Tibial artery (tissue), 4 donors: ENCODE data around the gene FAM135A.

Experiments used
- DNase-seq, 2 donors: peaks; one replicate each; pipeline ENCODE4 v3.0.0-alpha.2; 2019
- H3K27ac ChIP-seq, 2 donors: fragments of 200-600 bp; sonication (generic) in 1 of 2; 1 replicate in 1 of 2; 2 replicates in 1 of 2; pipeline ENCODE4 v1.5.1; 2018 to 2019; ENCODE audit warnings: mild to moderate bottlenecking in 1 of 2
- H3K27me3 ChIP-seq, 2 donors: fragments of 200-600 bp; sonication (generic) in 1 of 2; one replicate each; pipeline versions ENCODE4 v1.5.1 to v1.6.0; 2016 to 2019
- H3K36me3 ChIP-seq, 3 donors: fragments of 200-600 bp; sonication (generic) in 2 of 3; one replicate each; pipeline ENCODE4 v1.5.1; 2016 to 2019; ENCODE audit warnings: mild to moderate bottlenecking in 2 of 3
- H3K4me1 ChIP-seq, 4 donors: fragments of 200-600 bp; sonication (generic) in 2 of 4; 1 replicate in 3 of 4; 2 replicates in 1 of 4; pipeline ENCODE4 v1.5.1; 2016 to 2019
- H3K4me3 ChIP-seq, 2 donors: fragments of 200-600 bp; sonication (generic) in 1 of 2; 1 replicate in 1 of 2; 2 replicates in 1 of 2; pipeline ENCODE4 v1.5.1; 2018 to 2019; ENCODE audit warnings: mild to moderate bottlenecking in 2 of 2
- H3K9me3 ChIP-seq, 3 donors: fragments of 200-600 bp; sonication (generic) in 1 of 3; one replicate each; pipeline ENCODE4 v1.5.1; 2016 to 2019
- intact Hi-C: fragments of 100-400 bp; cut with DNase I; formaldehyde crosslinking; loops from one replicate; pipeline ENCODE4 v1.15.0; 2023; ENCODE audit warnings: low total_unique reads
- TF ChIP-seq, protein P1 (sequence below), 2 experiments: fragments of 200-600 bp in 1 of 2; fragments of 450-650 bp in 1 of 2; IDR thresholded peaks; one replicate each; pipeline ENCODE4 v1.5.1; 2017 to 2019; ENCODE audit warnings: antibody characterized with exemption in 2 of 2, mild to moderate bottlenecking in 1 of 2, moderate library complexity in 1 of 2

Gene FAM135A

DNA sequence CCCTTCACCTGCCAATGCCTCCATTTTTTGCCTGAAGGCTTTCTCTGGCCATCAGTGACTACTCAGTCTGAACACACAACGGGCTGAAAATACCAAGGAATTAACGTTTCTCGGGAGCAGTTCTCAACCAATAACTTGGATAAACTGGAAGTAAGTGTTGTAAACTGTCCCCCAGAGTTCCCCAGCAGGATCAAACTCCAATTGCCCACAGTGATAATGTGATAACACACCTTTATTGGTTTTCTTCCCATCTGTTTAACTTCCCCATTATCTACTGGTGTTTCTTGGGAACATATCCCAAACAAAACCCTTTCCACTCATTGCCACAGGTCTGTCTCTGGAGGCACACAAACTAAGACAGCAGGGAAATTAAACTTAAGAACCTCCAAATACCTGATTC, 21.8 kb upstream of the FAM135A start:
- Histone ChIP-seq H3K36me3 (no peaks in the 10 kb centered on the region), H3K27me3 (no peaks in the 10 kb centered on the region), H3K27ac (no peak overlapping the region), H3K4me3 (no peak overlapping the region), H3K4me1 (no peaks in the 10 kb centered on the region), H3K9me3 (no peaks in the 10 kb centered on the region)
- DNase-seq, result no peak
- TF ChIP-seq, protein P1, sequence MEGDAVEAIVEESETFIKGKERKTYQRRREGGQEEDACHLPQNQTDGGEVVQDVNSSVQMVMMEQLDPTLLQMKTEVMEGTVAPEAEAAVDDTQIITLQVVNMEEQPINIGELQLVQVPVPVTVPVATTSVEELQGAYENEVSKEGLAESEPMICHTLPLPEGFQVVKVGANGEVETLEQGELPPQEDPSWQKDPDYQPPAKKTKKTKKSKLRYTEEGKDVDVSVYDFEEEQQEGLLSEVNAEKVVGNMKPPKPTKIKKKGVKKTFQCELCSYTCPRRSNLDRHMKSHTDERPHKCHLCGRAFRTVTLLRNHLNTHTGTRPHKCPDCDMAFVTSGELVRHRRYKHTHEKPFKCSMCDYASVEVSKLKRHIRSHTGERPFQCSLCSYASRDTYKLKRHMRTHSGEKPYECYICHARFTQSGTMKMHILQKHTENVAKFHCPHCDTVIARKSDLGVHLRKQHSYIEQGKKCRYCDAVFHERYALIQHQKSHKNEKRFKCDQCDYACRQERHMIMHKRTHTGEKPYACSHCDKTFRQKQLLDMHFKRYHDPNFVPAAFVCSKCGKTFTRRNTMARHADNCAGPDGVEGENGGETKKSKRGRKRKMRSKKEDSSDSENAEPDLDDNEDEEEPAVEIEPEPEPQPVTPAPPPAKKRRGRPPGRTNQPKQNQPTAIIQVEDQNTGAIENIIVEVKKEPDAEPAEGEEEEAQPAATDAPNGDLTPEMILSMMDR (IDR thresholded peaks at IDR 0.05), result no peak
- intact Hi-C loops, result no loop called here

DNA sequence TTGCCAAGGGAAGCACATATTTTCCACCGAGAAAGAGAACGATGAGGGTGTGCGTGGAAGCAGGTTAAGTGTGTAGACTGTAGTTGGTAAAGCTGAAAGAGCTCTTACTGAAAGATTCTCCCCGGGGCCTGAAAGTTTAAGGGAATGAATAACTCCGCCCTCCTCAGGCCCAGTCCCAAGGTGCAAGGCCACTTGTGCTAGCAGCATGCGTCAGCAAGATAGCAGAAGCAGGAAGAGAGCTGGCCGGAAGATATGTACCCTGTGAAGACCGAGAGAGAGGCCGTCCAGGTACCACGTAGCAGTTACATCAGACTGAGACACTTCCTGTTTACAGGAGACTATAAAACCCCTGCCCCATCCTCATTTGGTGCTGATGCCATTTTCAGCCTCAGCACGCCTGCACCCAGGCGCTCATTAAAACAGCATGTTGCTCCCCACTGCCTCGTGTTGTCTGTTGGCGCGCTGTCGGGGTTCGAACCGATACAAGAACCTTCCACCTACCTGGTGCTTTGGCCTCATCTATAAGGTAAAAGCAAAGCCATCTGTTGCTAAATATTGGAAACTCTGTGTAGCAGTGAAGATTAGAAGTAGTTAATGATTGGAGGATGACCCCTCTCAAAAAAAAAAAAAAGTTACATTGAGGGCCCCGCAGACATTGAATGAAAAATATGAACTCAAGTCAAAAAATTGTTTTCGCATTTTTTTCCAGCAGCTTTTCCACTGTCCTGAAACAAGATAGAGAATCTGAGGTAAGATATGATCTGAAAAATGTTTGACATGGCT, 18.6 kb upstream of the FAM135A start:
- TF ChIP-seq, protein P1 (IDR thresholded peaks at IDR 0.05), result no peak
- Histone ChIP-seq H3K4me1 (no peaks in the 10 kb centered on the region), H3K36me3 (no peaks in the 10 kb centered on the region), H3K9me3 (no peaks in the 10 kb centered on the region), H3K27me3 (no peaks in the 10 kb centered on the region), H3K4me3 (no peak overlapping the region), H3K27ac (no peak overlapping the region)
- DNase-seq, result no peak
- intact Hi-C loops, result no loop called here

DNA sequence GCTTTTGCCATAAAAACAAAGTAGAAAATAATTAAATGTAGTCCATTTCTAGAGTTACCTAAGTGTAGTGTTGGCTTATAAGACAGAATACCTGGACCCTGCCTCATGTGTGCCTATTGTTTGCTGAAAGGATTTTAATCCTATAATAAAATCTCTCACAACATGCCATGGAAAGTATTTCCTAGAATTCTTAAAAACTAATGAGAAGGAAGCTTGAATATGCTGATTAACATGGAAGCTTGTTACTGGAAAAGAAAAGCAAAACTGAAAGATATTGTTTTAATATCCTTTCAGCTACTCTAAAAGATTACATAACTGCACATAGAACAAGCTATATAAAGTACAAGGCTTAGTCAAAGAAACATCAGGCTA, 18.0 kb upstream of the FAM135A start:
- no peaks in the 10 kb centered on the region for H3K36me3 ChIP-seq
- no peaks in the 10 kb centered on the region for H3K4me1 ChIP-seq
- H3K27me3 ChIP-seq, result no peaks in the 10 kb centered on the region
- no peak overlapping the region for H3K27ac ChIP-seq
- TF ChIP-seq, protein P1 (IDR thresholded peaks at IDR 0.05), result no peak
- intact Hi-C loops, result no loop called here
- DNase-seq, result no peak
- H3K4me3 ChIP-seq, result no peak overlapping the region
- no peaks in the 10 kb centered on the region for H3K9me3 ChIP-seq

DNA sequence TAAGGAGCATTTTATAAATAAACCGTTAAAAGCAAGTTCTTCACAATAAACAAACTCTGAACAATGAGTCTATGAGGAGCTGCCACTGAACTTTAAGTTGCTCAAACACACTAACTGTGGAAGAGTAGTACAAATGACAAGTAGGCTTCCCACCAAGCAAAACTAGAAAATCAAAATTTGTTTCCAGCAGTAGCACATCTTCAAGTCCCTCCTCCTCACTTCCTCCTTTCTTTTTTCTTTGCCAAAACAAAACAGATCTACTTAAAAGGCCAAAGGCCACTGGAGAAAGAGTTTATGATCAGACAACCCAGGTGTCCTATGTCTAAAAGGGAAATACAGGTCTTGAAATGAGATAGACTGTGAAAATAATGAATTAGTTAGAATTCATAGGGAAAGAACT, 17.1 kb upstream of the FAM135A start:
- Histone ChIP-seq H3K9me3 (no peaks in the 10 kb centered on the region), H3K27ac (no peak overlapping the region), H3K27me3 (no peaks in the 10 kb centered on the region), H3K4me3 (no peak overlapping the region), H3K36me3 (no peaks in the 10 kb centered on the region), H3K4me1 (no peaks in the 10 kb centered on the region)
- DNase-seq, result no peak
- intact Hi-C loops, result no loop called here
- TF ChIP-seq, protein P1 (IDR thresholded peaks at IDR 0.05), result no peak

DNA sequence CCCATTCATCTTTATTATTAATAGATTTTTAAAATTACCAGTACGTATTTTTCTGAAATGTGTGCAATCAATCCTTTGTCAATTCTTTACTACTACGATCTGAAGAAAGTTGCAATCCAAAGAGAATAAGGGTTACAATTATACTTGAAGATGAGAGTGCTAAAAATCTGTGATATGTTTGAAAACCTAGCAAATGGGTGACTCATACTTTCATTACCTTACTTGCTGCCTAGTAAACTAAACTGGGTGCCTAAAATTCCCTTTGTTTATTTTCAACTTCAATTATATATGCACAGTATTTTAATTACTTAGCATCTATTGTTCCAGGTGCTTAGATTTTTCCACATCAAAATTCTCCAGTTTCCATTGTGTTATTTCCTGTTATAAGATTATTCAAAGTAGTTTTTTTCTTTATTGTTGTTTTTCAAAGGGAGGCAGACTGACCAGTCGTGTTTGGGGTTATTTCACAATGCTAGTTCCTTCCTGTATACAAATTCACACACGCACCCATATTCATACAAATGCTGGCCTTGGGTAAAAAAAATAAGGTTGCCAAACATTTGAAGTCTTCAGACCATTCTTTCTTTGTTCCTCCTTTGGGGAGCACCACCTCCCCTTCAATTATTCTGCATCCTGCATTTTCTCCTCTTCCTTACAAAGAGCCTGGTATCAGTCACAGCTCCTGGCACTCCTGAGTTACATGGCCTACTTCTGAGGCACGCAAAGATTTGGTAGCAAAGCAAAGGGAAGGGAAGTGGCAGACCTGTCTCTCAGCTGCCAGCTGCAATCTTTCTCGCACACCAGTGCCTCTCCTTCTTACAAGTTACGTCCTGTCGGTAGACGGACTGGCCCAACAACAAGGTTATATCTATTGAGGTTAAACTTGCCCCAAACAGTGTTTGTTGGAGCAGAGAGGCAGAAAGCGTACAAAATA, 16.2 kb upstream of the FAM135A start:
- H3K27ac ChIP-seq, result no peak overlapping the region
- intact Hi-C loops, result no loop called here
- no peaks in the 10 kb centered on the region for H3K36me3 ChIP-seq
- DNase-seq, result no peak
- no peak overlapping the region for H3K4me3 ChIP-seq
- no peaks in the 10 kb centered on the region for H3K9me3 ChIP-seq
- TF ChIP-seq, protein P1 (IDR thresholded peaks at IDR 0.05), result no peak
- no peaks in the 10 kb centered on the region for H3K27me3 ChIP-seq
- H3K4me1 ChIP-seq, result no peaks in the 10 kb centered on the region
